ENCODE measurements around the gene NDUFS3.
"Not testable (repeated sequence)": the region's sequence is repeated elsewhere in the genome, so short reads cannot be mapped to it uniquely, and the experiment has no call there.

NDUFS3 gene

DNA sequence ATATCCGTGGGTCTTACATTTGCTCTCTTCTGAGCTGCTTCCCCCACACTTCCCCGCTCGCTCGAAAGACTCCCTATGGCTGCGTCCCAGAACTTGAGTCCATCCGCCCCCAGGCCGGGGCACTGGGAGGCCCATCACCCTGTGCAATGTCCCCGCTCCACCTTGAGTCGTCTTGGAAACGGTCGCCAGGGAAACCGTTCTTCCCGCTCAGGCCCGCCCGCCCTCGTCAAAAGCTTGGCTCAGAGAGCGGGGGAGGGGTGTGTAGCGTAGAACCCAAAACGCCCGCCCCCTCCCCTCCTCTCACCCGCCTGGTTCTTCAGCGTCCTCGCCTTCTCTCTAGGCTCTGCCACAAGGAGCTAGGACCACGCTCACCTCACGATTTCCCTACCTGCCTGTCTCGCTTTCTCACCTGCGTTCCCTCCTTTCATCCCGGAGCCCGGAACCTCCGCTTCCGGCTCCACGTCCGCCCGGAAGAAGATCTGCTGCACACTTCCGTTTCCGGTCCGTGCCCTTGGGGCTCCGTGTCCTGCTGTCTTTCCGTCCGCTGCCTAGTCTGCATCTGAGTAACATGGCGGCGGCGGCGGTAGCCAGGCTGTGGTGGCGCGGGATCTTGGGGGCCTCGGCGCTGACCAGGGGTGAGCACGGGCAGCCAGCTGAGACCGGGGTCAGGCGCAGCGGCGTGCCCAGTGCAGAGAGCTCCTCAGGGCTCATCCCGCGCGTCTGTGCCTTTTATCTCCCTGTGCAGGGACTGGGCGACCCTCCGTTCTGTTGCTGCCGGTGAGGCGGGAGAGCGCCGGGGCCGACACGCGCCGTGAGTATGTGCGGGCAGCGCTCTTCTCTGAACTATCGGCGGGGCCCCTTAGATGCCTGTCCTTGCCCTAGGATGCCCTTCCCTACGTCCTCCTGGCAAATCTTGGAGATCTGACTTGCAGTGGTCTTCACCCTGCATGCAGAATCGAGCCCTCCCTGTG is at the start of gene NDUFS3, which contains the start of gene KBTBD4:
TSS of gene NDUFS3 (plus strand) at position 551 of the 971 bp plus-strand sequence. CDS start at position 569, 18 bp downstream.
TSS of gene KBTBD4 (minus strand) at position 447 of the 971 bp plus-strand sequence. CDS start at position 428, 19 bp downstream.
- peak; percentile 83 for DNase-seq

DNA sequence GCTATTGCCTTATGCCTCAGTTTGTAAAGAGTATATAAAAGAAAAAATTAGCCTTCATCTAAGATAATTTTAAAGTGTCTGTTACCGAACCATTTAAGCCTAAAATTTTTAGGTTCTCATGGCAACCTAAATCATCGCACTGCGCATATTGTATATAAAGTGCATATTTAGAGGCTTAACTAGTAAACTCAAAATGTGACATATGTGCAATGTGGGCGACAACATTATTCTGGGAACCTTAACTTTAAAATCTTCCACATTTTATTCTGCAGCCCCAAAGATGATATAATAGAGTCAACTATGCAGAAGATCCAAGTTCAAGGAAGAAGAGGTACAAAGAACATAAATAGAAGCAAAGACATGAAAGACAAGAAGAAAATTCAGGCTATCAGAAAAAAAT is 48.9 kb upstream of the NDUFS3 start:
- DNase-seq, result no peak

DNA sequence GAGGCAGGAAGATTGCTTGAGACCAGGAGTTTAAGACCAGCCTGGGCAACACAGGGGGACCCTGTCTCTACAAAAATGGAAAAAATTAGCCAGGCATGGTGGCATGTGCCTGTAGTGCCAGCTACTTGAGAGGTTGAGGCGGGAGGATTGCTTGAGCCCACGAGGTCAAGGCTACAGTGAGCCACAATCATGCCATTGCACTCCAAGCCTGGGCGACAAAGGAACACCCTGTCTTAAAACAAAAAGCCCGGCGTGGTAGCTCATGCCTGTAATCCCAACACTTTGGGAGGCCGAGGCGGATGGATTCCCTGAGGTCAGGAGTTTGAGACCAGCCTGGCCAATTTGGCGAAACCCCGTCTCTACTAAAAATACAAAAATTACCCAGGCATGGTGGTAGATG is 48.2 kb upstream of the NDUFS3 start:
- DNase-seq, result not testable (repeated sequence)

DNA sequence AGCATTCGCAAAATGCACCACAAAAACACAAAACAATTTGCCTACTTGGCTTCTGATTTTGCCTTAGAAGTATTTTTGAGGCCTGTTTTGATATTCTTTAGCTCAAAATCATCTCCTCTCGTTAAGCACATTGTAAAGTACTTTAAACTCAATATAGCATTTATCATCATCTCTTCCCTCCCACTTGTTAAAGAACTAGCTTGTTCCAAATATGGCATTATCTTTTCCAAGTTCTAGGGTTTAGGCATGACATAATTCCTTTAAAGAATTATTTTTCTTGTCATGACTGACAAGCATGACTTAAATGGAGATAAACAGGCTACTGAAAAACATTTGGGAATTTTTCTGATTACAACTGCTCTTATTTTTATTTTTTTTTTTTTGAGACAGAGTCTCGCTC is 47.2 kb upstream of the NDUFS3 start:
- DNase-seq, result no peak

DNA sequence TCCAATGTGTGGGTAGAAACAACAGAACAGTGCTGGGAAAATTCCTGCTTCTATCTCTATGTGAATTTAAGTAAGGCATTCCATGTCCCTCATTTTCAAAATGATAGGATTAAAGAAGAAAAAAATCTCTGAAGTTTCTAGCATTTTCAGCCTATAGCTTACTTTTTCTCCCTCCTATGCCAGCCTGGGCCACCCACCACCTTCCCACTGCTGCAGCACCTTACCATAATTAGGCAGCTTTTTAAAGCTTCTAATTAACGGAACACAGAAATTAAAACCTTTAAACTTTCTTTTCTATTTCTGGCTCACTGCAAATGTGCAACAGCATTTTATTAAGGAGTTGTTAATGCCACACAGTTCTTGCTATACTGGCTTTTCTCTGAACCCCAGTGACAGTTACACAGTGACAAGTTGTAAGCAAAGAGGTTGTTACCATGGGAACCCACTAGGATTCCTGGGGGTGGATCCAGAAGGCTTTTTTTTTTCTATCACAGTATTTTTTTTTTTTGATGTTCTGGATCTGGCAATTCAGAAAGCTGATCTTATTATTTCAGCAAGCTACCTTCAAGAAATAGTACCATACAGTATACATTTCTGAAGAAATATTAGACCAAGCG is 46.2 kb upstream of the NDUFS3 start:
- no peak for DNase-seq

DNA sequence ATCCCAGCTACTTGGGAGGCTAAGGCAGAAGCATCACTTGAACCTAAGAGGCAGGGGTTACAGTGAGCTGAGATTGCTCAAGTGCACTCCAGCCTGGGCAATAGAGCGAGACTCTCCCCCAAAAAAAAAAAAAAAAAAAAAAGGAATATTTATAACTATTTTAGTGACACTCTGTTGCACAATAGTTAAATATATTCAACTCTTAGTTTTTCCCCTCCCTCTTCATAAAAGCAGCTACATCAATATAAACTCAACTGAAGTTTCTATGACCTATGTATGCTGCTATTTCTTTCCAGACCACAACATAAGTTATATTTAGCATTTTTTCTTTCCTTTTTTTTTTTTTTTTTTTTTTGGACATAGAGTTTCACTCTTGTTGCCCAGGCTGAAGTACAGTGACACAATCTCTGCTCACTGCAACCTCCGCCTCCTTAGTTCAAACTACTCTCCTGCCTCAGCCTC is 45.2 kb upstream of the NDUFS3 start:
- DNase-seq, result no peak

DNA sequence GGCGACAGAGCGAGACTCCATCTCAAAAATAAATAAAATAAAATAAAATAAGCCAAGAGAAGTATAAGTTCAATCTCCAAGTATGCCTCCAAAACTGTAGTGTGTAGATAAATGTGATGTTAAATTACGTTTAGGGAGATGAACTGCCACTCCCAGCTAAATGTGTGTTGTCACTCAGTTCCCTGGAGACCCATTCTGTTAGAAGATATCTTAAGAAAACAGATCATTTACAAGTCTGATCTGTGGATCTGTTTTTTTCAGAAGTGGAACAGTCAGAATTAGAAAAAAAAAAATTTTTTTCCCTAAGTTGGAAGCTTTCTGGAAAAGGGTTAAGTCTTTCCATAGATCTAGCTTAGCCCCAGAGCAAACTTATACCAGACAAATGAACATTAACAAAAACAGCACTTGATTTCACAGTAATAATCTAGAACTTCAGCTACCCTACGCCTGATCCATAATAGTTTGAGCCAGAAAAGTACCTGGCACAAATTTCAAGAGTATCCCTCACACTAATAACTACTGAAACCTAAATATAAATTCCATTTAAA is 44.1 kb upstream of the NDUFS3 start:
- DNase-seq, result no peak

DNA sequence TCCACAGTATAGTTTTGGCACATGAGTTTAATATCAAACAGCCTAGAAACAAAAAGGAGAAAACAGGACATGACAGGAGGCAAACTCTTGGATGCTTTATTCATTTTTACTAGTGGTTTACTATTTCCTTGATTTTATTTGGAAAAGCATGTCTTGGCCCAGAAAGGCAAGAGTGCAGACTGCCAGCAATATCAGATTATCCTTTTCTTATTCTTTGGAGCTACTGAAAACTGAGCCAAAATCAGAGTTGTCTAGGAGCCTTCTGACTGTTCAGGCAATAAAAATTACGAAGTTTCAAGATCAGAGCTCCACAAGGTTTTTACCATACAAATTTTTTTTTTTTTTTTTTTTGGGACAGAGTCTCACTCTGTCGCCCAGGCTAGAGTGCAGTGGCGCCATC is 42.0 kb upstream of the NDUFS3 start:
- no peak for DNase-seq

DNA sequence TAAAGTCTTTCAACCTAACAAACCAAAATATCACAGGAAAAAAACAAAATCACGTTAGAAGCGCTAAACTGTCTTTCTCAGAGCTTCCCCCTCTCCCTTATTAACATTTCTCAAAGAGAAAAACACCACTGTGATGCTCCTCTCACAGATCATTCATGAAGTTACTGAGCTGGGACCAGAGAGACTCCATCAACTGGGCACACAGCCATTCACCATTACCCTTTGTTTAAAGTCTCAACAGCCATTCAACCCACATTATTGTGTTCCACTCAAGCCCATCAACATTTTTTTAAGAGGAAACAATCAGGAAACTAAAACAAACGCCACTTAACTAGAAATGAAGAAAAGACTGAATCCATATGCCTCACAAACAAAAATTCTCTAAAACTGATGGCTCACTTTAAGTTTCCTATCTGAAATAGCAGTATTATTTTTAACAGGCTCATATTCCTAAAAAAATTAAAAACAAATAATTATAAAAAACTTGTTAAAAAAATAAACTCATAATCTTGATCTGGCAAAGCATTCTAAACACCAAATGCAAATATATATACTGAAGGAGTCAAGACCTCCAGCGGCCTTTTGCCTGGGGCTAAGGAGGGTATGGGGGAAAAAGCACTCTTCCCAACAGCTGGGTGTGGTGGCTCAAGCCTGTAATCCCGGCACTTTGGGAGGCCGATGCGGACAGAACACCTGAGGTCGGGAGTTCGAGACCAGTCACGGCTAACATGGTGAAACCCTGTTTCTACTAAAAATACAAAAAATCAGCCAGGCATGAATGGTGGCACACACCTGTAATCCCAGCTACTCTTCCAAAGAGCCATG is 39.9 kb upstream of the NDUFS3 start:
- DNase-seq, result no peak

DNA sequence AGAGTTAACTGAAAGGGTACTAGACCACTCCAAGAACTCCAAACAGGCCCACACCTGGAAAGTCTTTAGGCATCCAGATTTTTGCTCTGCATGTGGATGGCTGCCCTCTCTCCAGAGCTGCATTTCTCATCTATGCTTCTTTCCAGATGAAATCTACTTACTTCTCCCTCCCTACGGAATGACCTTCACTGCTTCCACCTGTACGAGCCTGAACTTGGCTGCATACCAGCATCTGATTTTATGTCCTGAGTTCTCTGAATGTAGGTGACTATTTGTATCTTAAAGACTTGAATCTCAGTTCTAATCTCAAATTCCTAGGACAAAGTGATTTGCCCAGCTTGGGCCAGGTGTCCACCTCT is 39.2 kb upstream of the NDUFS3 start:
- DNase-seq, result no peak

DNA sequence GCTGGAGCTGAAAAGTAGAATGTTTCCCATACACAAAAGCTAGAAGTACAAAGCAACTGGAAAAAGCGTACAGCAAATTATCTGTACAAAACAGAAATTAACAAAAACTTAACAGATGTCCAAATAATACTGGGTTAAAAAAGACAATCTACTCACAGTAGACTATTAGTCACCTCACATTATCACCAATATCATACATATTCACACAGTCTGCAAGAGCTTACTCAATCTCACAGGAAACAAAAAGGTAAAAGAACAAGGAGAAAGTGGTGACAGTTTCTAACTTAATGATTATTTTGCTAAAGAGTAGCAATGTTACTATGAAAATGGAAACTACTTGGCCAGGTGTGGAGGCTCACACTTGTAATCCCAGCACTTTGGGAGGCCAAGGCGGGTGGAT is 37.8 kb upstream of the NDUFS3 start:
- DNase-seq, result no peak

DNA sequence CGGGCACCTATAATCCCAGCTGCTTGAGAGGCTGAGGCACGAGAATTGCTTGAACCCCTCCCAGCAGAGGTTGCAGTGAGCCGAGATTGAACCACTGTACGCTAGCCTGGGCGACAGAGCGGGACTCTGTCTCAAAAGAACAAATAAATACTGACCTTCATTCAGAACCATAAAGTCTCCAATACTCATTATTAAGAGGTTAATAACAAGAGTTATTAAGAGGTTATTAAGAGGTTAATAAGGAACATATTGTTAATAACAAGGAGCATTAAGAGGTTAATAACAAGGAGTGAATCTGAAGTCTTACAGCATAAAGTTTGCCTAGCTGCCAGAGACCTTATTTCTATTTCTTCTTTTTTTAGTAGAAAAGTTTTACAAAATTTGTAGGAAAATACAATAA is 33.6 kb upstream of the NDUFS3 start:
- no peak for DNase-seq

DNA sequence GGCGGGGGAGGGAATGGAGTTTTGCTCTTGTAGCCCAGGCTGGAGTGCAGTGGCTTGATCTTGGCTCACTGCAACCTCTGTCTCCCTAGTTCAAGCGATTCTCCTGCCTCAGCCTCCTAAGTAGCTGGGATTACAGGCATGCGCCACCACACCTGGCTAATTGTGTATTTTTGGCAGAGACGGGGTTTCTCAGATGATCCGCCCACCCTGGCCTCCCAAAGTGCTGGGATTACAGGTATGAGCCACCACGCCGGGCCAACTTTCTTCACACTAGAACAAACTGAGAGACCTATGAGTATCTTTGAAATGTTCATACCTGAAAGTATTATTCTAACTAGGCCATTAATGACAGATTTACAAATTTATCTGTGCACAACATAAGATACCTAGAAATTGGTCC is 32.6 kb upstream of the NDUFS3 start:
- not testable (repeated sequence) for DNase-seq

DNA sequence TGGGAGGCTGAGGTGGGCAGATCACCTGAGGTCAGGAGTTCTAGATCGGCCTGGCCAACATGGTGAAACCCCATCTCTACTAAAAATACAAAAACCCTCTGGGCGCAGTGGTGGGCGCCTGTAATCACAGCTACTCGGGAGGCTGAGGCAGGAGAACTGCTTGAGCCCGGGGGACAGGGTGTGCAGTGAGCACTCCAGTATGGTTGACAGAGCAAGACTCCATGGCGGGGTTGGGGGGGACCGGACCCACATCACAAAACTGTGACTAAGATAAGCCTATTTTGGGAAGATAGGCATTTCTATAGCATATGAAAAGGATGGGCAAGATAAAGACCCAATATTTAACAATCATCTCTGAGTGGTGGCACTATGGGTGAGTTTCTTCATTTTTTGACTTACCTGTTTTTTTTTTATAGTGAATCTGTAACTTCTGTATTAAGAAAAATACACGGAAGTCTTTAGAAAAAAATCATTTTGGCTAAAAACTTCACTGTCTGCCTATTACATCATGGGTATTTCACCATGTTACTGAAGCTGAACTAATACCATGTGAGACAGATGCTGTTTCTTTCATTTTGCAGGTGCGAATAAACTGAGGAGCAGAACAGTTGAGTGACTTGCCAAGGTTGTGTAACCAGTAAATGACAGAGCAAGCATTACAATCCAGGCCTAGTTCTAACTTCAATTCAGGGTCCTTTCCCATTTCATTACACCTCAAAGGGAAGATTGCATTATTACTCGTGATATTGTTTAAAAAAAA is 28.4 kb upstream of the NDUFS3 start:
- no peak for DNase-seq

DNA sequence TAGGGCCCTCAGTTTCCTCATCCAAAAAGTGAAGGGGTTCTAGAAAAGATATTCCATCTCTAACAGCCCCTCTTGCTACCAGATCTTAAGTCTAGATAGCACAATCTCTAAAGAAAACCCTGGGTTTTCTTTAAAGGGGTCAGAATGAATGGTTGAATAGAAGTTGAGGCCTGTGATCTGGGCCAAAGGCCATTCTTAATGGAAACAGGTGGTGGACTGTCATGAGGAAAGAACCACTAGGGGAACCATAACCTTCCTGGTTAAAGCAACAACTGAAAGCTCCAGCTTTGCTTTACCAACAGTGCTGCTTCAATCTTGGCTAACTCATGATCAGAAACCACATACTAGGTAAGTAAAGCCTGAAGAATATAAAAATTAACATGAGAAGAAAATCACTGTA is 27.8 kb upstream of the NDUFS3 start:
- no peak for DNase-seq

DNA sequence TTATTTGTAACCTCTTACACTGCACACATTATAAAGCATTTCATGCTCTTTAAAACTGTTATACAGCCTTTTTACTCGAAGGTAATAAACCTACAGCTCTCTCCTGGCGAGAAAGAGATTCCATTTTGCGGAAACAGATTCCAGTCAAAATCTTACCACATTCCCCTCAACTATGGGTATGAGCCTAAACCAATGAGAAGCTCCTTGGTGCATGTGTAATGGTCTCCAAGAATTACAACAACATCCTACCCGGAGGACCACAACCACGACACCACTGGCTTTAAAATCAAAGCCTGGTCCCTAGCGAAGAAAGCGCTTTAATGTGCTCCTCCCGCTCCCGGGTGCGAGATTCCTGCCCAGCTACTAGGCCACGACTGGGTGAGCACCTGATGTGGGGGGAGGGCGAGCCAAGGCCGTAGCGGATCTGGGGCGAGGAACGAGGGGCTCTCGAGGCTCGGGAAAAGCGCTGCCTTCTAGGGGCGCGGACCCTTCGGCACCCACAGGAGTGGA is 26.8 kb upstream of the NDUFS3 start:
- no peak for DNase-seq

DNA sequence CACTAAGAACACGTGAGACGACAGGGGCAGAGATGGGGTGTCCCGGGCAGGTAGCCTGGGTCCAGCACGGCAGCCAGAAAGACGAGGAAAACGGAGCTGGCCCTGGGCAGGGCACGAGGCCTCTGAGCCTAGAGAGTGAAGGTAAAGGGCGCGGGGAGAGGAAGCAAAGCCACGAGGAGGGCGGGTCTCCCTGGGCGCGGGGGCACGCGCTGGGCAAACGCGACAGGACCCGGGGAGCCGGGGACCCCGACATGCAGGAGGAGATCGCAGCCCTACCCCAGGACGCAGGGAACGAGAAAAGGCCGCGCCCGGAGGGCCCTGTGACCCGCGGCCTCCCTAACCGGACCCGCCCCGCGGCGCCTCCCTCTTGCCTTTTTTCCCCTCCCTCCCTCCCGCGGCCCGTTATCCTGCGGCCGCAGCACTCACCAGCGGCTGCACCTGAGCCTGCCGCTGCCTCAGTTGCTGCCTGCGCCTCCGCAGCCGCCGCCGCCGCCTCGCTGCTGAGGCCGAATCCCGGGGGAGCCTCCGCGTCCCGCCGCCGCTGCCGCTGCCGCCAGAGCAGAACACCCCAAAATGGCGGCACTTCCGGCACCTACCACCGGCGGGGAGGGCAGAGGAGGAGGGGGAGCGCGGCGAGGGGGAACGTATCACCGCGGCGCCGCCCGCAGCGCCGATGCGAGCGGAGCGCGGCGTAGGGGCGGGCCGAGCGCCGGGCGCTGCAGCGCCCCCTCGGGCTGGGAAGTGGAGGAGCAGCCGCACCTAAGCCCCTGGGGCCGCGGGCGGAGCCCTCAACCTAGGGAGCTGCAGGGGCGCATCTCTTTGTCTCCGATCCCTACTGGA is 26.1 kb upstream of the NDUFS3 start, which contains the start of gene CELF1:
TSS of gene CELF1 (minus strand) at position 567 of the 840 bp plus-strand sequence. CDS start 53,609 bp downstream, outside the sequence.
- DNase-seq, result peak; percentile 70

DNA sequence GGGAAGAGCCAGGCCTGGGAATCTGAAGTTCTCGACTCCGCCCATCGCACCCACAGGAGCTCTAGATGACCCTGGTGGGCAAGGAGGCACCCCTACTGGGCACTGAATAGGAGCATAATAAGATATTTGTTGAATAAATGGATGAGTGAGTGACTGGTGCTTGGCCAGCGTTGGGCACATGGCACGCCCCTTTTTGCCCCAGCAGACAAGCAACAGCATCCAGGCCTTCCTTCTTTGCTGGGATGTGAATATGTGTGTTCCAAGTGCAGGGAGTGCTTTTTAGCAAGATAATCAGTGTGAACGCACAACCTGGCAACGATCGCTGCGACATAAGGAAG is 25.5 kb upstream of the NDUFS3 start:
- DNase-seq, result no peak

DNA sequence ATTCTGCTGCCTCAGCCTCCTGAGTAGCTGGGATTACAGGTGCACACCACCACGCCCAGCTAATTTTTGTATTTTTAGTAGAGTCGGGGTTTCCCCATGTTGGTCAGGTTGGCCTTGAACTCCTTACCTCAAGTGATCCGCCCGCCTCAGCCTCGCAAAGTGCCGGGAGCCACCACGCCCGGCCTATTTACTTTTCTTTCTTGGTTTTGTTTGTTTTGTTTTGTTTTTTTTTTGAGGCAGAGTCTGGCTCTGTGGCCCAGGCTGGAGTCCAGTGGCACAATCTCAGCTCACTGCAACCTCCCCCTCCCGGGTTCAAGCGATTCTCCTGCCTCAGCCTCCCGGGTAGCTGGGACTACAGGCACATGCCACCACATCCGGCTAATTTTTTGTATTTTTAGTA is 21.9 kb upstream of the NDUFS3 start:
- not testable (repeated sequence) for DNase-seq

DNA sequence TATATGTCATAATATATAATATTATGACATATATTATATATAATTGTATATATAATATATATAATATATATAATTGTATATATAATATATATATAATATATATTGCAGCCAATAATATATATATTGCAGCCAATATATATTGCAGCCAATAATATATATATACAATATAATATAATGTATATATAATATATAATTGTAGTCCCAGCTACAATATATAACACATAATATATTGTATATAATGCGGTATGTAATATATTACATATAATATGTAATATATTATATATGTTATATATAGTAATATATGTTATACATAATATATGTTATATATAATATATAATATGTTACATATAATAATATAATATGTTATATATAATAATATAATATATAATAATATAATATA is 20.2 kb upstream of the NDUFS3 start:
- no peak for DNase-seq

DNA sequence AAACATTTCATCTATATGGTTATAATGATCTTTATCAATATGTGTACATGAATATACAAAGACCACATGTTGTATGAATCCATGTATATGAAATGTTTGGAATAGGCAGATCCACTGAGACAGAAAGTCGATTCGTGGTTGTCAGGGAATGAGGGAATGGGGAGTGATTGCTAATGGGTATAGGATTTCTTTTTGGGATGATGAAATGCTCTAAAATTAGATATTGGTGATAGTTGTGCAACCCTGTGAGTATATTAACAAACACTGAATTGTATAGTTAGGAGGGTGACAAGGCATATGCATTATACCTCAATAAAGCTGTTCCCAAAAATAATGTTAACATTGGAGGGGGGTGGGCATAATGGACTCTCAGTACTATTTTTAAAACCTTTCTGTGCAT is 18.4 kb upstream of the NDUFS3 start:
- DNase-seq, result no peak

All from NCI-H1417 treated with DMSO at 0.1 percent for 48 hours (cell line).